Ecto neural progenitor cell (in vitro differentiated cells): ENCODE results near the gene GPR37L1.
"Not testable (repeated sequence)": the region's sequence is repeated elsewhere in the genome, so short reads cannot be mapped to it uniquely, and the experiment has no call there.

Source experiments
- DNase-seq: peaks from one replicate; pipeline ENCODE4 v3.0.0-alpha.2; 2018; ENCODE audit warnings: low spot score

The GPR37L1 gene

DNA sequence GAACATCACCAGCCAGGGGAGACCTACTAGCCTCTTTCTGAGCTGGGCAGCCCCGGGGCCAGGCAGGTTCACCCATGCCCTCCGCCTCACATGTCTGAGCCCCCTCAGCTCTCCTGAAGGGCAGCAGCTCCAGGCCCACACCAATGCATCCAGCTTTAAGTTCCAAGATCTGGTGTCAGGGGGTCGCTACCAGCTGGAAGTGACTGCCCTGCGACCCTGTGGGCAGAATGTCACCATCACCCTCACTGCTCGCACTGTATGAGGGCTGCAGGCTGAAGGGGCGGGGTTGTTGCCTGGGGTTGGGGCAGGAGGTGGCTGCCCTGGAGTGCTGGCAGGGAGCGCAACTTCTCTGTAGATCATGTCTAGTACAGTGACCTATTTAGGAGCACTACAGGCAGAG lies 46.1 kb downstream of the GPR37L1 start:
- DNase-seq: no peak

DNA sequence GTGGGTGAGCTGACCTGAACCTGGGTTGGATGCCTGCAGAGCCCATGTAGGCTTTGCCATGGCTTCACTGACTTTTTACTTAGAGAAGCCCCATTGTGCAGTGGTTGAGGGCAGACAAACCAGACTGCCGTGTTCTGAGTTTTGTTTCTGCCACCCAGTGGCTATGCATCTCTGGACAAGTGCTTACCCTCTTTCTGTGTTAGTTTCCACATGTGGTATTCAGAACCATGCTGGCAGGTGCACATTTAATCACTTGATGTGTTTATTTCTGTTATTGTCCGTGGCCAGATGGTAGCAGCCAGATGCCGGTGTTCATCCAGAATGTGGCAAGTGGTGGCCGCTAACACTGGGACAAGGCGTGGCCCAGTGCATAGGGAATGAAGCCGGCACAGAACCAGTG lies 48.0 kb downstream of the GPR37L1 start:
- no peak for DNase-seq

DNA sequence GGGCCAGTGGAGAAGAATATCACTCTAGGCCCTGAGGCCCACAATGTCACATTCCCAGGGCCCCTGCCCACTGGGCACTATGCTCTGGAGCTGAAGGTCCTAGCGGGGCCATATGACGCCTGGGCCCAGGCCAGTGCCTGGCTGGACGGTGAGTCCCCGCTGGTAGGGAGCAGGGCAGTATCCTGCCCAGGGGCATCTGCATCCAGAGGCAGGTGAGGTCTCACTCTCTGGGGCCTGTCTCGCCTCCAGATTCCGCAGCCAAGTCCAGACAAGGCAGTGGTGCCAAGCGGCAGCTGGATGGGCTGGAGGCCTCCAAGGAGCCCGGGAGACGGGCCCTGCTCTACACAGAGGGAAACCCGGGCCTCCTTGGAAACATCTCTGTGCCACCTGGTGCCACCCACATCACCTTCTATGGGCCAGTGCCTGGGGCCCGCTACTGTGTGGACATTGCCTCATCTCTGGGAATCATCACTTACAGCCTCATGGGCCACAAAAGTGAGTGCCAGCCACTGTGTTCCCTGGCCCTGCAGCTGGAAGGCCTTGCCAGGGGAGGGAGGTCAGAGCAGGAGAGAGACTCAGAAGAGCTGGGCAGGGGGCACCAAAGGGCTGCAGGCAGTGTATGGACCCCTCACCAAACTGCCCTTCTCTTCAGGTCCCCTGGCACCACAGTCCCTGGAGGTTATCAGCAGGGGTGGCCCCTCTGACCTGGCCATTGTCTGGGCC lies 48.7 kb downstream of the GPR37L1 start:
- no peak for DNase-seq

DNA sequence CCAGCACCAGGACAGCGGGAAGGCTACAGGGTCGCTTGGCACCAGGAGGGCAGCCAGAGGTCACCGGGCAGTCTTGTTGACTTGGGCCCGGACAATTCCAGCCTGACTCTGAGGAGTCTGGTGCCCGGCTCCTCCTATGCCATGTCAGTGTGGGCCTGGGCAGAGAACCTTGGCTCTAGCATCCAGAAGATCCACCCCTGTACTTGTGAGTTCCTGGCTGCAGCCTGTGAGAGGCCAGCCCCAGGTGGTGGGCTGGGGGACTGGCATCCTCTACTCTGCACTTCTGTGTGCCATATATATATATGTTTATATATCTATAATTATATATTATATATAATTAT lies 49.3 kb downstream of the GPR37L1 start:
- no peak for DNase-seq

GRCh38 chr1:202173993-202174392 lies 51.3 kb downstream of the GPR37L1 start:
- DNase-seq: no peak

DNA sequence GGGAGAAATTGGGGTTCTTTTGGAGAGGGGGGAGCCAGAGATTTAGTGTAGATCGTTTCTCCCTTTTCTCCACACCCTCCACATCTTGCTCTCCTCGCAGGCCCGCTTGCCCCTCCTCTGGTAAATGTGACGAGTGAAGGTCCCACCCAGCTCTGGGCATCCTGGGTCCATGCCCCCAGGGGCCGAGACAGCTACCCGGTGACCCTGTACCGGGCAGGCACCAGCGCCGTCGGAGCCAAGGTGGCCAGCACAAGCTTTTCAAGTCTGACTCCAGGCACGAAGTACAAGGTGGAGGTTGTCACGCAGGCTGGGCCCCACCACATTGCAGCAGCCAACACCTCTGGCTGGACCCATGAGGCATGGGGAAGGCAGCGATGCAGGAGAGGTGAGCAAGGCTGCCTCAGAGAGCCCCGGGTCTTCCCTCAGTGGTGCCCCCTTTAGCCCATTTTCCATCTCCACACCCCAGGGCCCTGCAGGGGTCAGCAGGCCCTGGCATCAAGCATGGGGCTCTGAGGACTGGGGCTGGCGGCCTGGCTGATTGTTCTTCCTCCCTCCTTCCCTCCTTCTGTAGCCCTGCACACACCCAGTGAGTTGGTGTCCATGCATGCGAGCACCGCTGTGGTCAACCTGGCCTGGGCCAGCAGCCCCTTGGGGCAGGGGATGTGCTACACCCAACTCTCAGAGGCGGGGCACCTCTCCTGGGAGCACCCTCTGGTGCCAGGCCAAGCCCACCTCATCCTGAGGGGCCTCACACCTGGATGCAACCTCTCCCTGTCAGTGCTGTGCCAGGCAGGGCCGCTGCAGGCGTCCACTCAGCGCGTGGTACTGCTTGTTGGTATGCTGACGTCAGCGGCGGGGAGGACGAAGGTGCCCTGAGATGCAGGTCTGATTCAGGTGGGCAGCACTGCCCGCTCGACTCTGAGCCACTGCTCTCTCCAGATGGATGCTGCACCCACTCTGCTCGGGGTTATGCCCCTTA lies 54.5 kb downstream of the GPR37L1 start:
- DNase-seq: no peak

- no peak for DNase-seq
These were observed 57.4 kb downstream of the GPR37L1 start for GRCh38 chr1:202179828-202180750.

DNA sequence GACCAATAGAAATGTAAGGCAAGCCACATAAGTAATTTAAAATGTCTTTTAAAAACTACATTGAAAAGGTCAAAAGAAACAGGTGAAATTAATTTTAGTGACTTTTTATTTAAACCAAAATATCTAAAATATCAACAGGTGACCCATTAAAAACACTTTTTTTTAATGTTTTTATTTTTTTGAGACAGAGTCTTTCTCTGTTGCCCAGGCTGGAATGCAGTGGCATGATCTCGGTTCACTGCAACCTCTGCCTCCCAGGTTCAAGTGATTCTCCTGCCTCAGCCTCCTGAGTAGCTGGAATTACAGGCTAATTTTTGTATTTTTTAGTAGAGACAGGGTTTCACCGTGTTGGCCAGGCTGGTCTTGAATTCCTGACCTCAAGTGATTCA lies 58.0 kb downstream of the GPR37L1 start:
- not testable (repeated sequence) for DNase-seq

DNA sequence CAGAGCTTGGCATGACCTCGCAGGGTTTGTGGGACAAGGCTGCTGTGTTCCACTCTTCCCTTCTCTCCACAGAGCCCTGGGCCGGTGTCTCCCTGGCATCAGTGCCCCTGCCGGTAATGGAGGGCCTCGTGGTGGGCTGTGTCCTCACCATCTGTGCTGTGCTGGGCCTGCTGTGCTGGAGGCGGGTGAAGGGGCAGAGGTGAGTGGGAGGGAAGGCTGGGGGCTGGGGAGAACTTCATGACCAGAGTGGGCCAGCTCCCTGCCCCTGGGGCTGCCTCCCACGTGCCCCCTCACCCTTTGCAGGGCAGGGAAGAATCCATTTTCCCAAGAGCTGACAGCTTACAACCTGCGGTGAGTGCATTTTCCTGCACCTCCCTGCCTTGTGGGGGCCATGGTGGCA lies 58.9 kb downstream of the GPR37L1 start:
- no peak for DNase-seq

- DNase-seq: no peak
These were observed 59.5 kb downstream of the GPR37L1 start for GRCh38 chr1:202182040-202182877.
